ENCODE data around the gene SMARCC2.

SMARCC2 gene

DNA sequence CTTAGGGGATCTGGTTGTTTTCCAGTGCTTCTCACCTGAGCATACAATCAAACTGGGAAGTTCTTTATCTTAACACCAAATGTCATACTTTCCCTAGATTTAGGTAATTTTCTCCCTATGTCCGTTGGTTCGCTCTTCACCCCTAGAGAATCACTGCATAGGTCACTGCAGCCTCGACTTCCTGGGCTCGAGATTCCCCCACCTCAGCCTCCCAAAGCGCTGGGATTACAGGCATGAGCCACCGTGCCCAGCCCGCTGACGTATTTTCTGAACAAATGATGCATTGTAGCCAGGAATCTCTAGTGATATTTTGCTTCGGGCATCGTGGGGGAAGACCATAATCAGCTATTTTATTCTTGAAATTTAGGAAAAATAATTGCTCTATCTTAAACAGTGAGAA is 74.0 kb downstream of the SMARCC2 start:
- H3K36me3 ChIP-seq (replicated peaks; ENCODE audit: low read depth, low read length): peaks cover 36% of the 10 kb centered on the region
- no peaks in the 10 kb centered on the region for H3K27me3 ChIP-seq (ENCODE audit: low read depth, low read length)
- peak overlapping the region; percentile 87 for H3K27ac ChIP-seq (ENCODE audit: low read length)
- H4K20me1 ChIP-seq (ENCODE audit: insufficient read depth, low read length): no peaks in the 10 kb centered on the region
- H3K79me2 ChIP-seq (ENCODE audit: low read length): peaks cover 21% of the 10 kb centered on the region
- peak overlapping the region; percentile 71 for H3K4me2 ChIP-seq (ENCODE audit: low read length)
- H3K9ac ChIP-seq (ENCODE audit: low read length): peak overlapping the region; percentile 96
- TF ChIP-seq, protein P1, sequence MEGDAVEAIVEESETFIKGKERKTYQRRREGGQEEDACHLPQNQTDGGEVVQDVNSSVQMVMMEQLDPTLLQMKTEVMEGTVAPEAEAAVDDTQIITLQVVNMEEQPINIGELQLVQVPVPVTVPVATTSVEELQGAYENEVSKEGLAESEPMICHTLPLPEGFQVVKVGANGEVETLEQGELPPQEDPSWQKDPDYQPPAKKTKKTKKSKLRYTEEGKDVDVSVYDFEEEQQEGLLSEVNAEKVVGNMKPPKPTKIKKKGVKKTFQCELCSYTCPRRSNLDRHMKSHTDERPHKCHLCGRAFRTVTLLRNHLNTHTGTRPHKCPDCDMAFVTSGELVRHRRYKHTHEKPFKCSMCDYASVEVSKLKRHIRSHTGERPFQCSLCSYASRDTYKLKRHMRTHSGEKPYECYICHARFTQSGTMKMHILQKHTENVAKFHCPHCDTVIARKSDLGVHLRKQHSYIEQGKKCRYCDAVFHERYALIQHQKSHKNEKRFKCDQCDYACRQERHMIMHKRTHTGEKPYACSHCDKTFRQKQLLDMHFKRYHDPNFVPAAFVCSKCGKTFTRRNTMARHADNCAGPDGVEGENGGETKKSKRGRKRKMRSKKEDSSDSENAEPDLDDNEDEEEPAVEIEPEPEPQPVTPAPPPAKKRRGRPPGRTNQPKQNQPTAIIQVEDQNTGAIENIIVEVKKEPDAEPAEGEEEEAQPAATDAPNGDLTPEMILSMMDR (IDR thresholded peaks at IDR 0.05; ENCODE audit: low read depth, low read length): no peak
- TF ChIP-seq EZH2phosphoT487 (IDR thresholded peaks at IDR 0.05; ENCODE audit: low read depth): no peak
- H2AFZ ChIP-seq (ENCODE audit: low read depth, low read length): 0 out of 2 replicates have a peak overlapping the region, but pooled peaks have one; percentile 45
- H3K4me3 ChIP-seq (ENCODE audit: low read length): peak overlapping the region; percentile 89
- H3K4me1 ChIP-seq (ENCODE audit: low read length): peaks cover 18% of the 10 kb centered on the region
- H3K9me3 ChIP-seq (ENCODE audit: insufficient read depth, low read length): no peaks in the 10 kb centered on the region

DNA sequence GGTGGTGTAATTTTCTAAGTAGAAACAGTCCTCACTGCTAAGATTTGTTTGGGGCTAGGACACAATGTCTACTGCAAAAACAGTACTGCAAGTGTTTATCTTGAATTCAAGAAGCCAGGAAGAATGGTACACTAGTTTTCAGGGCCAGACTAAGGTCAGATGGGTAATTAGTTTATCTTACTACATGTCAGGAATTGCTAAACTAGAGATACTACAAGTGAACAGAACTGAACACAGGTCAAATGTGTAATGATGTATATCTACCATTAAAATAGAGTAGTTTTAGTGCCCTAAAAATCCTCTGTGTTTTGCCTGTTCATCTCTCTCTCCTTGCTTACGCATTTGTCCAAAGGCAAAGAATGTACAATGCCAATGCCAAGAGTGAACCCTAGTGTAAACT is 75.2 kb downstream of the SMARCC2 start:
- H3K4me3 ChIP-seq (ENCODE audit: low read length): no peak overlapping the region
- no peaks in the 10 kb centered on the region for H3K9me3 ChIP-seq (ENCODE audit: insufficient read depth, low read length)
- H3K9ac ChIP-seq (ENCODE audit: low read length): no peak overlapping the region
- peaks cover 10% of the 10 kb centered on the region for H3K4me1 ChIP-seq (ENCODE audit: low read length)
- H3K27me3 ChIP-seq (ENCODE audit: low read depth, low read length): no peaks in the 10 kb centered on the region
- no peak overlapping the region; the same call in 1 of the 2 replicates for H3K27ac ChIP-seq (ENCODE audit: low read length)
- no peaks in the 10 kb centered on the region for H4K20me1 ChIP-seq (ENCODE audit: insufficient read depth, low read length)
- H2AFZ ChIP-seq (ENCODE audit: low read depth, low read length): no peak overlapping the region
- H3K79me2 ChIP-seq (ENCODE audit: low read length): peaks cover 19% of the 10 kb centered on the region
- TF ChIP-seq EZH2phosphoT487 (IDR thresholded peaks at IDR 0.05; ENCODE audit: low read depth): no peak
- TF ChIP-seq, protein P1 (IDR thresholded peaks at IDR 0.05; ENCODE audit: low read depth, low read length): no peak
- peaks cover 44% of the 10 kb centered on the region for H3K36me3 ChIP-seq (replicated peaks; ENCODE audit: low read depth, low read length)
- no peak overlapping the region for H3K4me2 ChIP-seq (ENCODE audit: low read length)
